NCI-H1092 treated with DMSO at 0.1 percent for 48 hours (cell line): ENCODE data around the gene CHMP1B.

ENCODE experiments used
- DNase-seq: peaks from one replicate; lab custom pipeline; 2025; lab: John Stamatoyannopoulos, UW

Gene CHMP1B

DNA sequence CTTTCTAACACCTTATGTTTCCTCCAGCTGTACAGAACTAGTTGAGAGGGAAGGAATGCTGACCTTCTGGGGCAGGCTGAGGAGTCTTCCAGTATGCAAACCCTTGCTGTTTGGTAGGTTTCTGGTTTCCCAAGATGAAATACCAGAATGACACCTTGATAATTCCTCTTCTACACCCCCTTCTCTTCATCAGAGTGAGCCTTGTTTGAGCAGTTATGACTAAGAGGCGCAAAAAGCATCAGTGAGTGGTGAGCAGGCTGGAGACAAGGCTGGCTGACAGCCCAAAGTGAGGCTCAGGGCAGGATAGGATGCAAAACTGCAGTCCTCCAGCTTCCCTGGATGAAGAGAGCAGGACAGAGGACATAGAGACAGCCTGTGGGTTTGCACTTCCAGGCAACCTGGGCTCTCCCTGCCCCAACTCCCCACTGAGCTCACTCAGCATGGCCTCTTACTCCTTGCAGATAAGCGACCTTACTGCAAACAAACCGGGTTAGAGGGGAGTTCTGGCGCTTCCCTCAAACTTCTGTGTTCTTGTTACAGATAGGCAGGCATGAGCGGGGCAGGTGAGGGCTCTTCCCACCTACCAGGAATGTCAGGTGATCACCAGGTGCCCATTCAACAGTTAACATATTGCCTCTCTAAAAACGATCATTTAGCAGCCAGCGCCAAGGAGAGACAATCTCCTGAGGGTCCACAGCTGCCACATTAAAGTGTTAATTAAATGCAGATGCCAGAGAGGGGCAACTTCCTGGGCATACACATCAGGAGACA is 51.5 kb downstream of the CHMP1B start:
- no peak for DNase-seq
